Measurements from ENCODE around the gene EDC4.

The EDC4 gene

GRCh38 chr16:67879936-67880335 lies 7.1 kb downstream of the EDC4 start:
- DNase-seq (ENCODE audit: low read depth), result no peak

GRCh38 chr16:67880584-67880983 lies 7.7 kb downstream of the EDC4 start:
- DNase-seq (ENCODE audit: low read depth), result no peak

GRCh38 chr16:67881621-67882161 lies 8.8 kb downstream of the EDC4 start:
- DNase-seq (ENCODE audit: low read depth), result no peak

GRCh38 chr16:67882374-67883145 lies 9.7 kb downstream of the EDC4 start:
- no peak for DNase-seq (ENCODE audit: low read depth)

GRCh38 chr16:67883146-67883871 lies 10.5 kb downstream of the EDC4 start:
- no peak for DNase-seq (ENCODE audit: low read depth)

- DNase-seq (ENCODE audit: low read depth), result peak; percentile 64
These were observed 11.0 kb downstream of the EDC4 start for GRCh38 chr16:67883872-67884261.

- no peak for DNase-seq (ENCODE audit: low read depth)
These were observed 11.8 kb downstream of the EDC4 start, which contains the start of gene NRN1L for GRCh38 chr16:67884684-67885083. NRN1L (plus strand) TSS chr16:67884885; CDS start chr16:67884904, 19 bp downstream.

- DNase-seq (ENCODE audit: low read depth), result no peak
These were observed 12.7 kb downstream of the EDC4 start for GRCh38 chr16:67885545-67885944.

- DNase-seq (ENCODE audit: low read depth), result no peak
These were observed 13.1 kb downstream of the EDC4 start for GRCh38 chr16:67885976-67886375.

GRCh38 chr16:67886387-67886786 lies 13.5 kb downstream of the EDC4 start:
- DNase-seq (ENCODE audit: low read depth), result no peak

- DNase-seq (ENCODE audit: low read depth), result no peak
These were observed 15.5 kb downstream of the EDC4 start for GRCh38 chr16:67888331-67888730.

- DNase-seq (ENCODE audit: low read depth), result no peak
These were observed 19.5 kb downstream of the EDC4 start for GRCh38 chr16:67892375-67892774.

GRCh38 chr16:67892899-67893742 lies 20.3 kb downstream of the EDC4 start, which contains the start of gene PSKH1:
PSKH1 (plus strand) TSS chr16:67893254; CDS start chr16:67908750, 15,496 bp downstream.
- DNase-seq (ENCODE audit: low read depth), result peak; percentile 89

GRCh38 chr16:67893743-67894399 lies 21.0 kb downstream of the EDC4 start:
- DNase-seq (ENCODE audit: low read depth), result no peak

GRCh38 chr16:67897231-67897630 lies 24.4 kb downstream of the EDC4 start:
- DNase-seq (ENCODE audit: low read depth), result no peak

GRCh38 chr16:67901734-67902133 lies 28.9 kb downstream of the EDC4 start:
- no peak for DNase-seq (ENCODE audit: low read depth)

- no peak for DNase-seq (ENCODE audit: low read depth)
These were observed 30.0 kb downstream of the EDC4 start for GRCh38 chr16:67902831-67903230.

GRCh38 chr16:67907397-67908180 lies 34.7 kb downstream of the EDC4 start:
- DNase-seq (ENCODE audit: low read depth), result no peak

GRCh38 chr16:67909056-67909742 lies 36.3 kb downstream of the EDC4 start:
- no peak for DNase-seq (ENCODE audit: low read depth)

GRCh38 chr16:67910158-67910557 lies 37.3 kb downstream of the EDC4 start:
- no peak for DNase-seq (ENCODE audit: low read depth)

Data from activated gamma-delta T cell treated with anti-CD3 and anti-CD28 coated beads, Interleukin-2, amount 50 U/mL, for 16 hours (primary cell).